NCI-H1436 treated with DMSO at 0.1 percent for 48 hours (cell line): ENCODE measurements around the gene PIP5K1B.

Experiments used
- DNase-seq: peaks from one replicate; lab custom pipeline; 2025; lab: John Stamatoyannopoulos, UW

The PIP5K1B gene

DNA sequence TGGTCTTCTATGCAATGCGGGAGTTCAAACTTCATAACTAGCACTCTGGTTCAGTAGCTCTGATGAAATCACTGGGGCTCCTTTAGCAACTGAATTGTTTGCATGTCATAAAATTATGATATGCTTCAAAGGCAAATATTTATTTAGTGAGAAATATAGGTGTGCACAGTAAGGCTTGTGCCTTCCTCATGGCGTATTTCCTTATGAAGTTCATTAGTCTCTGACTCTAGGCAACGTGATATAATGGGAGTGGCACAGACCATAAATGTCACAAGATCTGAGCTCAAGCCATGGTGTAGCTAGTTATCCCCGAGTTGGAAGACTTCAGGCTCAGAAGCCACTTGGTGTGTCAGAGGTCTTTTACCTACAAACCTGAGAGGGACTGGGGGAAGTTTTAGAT, 35.5 kb downstream of the PIP5K1B start:
- no peak for DNase-seq

DNA sequence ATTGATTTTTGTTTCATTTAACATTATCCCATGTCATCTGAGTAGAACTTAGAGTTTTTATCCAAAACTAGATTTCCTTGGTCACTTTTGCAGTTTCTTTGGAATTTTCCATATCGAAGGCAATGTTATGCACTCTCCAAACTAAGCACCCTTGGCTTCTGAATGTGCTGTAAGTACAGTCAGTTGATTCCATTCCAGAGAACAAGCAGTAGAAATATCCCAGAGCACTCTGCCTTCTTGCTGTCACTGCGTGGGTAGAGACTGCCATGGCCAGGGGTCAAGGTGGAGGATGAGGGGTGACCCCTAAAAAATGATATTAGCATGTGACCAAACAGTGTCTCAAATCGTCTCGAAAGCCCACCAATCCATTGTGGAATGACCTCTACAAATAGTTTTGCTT, 36.2 kb downstream of the PIP5K1B start:
- no peak for DNase-seq

DNA sequence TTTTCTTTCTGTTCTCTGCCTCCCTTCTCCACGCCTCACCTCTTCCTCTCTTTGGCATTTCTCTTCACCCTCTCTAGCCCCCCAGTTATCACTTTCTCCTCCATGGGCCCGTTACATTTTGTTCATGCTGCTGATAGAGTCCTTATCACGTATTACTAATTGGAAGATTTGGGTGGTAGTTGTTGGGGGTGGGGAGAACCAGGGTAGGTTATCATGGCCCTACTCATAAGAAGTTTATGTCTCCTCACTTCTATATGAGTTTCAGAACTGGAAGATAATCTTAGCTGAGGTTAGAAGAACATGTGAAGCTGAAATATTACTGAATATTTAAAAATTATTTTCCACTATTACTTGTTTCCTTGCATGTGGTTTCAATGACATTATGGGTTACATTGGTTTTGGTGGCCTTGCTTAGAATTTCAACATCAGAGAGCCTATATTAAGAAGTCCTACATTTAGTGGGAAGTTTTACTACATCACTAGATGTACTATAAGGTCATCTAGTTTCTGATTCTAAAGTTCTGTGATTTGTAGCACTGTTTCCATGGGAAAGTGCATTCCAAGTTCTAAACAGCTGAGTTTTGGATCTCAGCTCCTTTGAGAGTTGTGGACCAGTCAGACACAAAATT, 36.8 kb downstream of the PIP5K1B start:
- DNase-seq: no peak

DNA sequence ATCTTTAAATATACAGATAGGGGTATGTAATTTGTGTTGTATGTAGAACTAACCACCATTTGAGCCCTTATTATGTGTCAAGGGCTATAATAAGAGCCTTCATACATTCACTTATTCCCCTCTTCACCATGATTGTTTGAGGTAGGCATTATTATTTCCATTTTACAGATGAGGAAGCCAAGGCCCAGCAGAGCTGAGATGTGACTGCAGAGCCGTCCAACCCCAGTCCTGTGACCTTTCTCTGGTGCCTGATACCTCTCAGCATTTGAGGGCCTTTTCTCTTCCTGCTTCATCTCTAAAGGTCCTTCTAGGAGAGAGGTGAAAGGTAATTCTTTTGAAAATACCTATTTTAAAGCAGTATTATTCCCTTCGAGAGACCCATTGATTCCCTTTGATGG, 37.3 kb downstream of the PIP5K1B start:
- no peak for DNase-seq

DNA sequence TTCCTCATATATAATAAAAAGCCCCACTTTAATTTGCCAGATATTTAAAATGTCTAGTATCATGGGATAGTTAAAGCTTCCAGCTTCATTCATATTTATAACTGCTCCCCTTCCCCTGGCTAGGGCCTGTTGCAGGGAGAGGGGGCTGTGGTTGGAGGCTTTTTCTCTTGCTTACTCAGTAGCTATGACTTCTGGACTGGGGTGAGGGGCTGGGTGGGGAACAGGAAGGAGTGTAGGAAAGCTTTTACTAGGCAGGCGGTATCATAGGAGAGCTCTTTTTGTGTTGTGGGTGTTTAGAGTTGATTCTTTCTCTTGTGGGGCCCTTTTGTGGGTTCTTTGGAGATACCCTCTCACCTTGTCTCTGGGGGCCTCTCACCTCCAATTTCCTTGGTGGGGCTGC, 39.4 kb downstream of the PIP5K1B start:
- no peak for DNase-seq

DNA sequence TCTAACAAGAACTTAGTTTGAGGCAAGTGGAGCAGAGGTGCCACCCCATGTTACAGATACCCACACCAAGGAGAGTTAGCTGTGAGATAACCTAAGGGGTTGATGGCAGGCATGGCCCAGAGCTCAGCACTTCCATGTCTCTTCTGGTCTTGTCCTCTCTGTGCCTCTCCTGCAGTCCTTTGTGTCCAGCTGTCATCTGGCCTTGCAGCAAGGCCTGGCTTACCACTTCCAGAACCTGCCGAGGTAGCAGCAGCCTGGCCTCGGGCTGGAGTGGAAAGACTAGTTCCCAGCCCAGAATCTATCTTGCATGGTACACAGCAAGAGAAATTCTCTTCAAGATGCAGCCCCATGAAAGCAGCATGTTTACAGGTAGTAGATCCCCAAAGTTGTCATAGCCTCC, 41.5 kb downstream of the PIP5K1B start:
- no peak for DNase-seq

DNA sequence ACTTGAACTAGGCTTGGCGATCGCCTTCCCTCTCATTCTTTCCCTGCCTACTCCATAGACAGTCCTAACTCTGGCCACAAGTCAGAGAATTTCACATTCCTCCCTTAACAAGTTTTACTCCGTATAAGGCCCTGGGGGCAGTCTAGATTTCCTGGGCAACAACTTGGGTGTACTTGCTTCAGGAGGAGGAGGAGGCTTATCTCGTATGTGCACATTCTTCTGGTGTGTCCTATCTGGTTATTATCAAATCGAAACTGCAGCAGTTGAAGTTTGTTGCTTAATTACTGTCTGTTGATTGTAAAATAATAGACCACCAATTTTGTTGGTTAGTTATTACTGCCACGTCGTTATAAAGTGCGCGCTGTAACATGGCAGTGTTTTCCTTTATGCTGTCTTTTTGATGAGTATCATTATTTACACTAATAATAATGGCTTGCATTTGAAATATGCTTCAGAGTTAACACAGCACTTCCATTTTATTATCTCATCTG, 42.0 kb downstream of the PIP5K1B start:
- no peak for DNase-seq

DNA sequence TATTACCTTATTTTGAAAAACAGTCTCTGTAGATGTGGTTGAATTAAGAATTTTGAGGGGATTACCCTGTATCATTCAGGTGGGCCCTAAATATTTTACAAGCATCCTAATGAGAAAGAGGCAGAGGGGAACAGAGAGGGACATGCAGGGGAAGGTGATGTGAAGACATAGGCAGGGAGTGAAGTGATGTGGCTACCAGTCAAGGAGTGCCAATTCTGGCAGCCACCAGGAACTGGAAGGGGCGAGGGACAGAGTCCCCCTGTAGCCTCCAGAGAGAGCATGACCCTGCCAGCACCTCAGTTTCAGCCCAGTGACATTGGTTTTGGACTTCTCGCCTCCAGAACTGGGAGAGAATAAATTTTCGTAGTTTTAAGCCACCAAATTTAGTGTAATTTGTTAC, 44.1 kb downstream of the PIP5K1B start:
- DNase-seq: no peak

DNA sequence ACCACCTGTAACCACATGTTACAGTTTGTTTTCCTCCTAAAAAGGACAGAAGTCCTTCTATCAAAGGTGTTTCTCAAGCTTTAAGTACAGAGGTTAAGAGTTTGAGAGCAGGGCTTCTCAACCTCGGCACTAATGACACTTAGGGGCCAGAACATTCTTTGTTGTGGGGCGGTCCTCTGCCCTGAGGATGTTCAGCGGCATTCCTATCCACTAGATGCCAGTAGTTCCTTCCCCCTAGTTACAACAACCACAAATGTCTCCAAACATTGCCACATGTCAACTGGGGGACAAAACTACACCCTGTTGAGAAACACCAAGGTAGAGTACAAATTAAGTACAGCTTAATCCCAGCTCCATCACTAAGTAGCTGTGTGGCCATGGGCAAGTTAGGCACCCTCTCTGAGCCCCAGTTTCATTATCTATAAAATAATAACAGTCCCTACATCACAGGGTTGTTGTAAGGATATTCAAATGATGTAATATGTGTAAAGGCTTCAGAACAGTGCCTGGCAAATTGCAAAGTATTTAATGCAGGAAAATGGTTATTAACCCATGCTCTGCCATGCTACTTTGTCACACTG, 44.6 kb downstream of the PIP5K1B start:
- DNase-seq: no peak

DNA sequence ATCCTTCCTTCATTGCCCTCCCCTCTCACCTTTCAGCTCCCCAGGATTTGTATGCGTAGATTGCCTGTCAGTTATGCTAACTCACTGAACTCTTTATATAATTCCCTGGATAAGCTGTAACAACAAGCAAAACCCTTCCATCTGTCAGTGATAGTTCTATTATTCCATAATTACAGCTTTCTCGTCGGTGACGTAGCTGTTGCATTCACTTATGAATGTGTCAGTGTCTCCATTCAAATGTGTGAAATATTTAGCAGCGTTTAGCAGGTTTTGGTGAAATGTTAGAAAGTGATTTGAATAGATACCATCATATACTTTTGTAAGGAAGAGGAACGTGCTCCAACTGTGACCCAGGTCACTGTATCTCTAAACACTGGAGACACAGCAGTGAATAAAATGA, 45.2 kb downstream of the PIP5K1B start:
- DNase-seq: no peak

DNA sequence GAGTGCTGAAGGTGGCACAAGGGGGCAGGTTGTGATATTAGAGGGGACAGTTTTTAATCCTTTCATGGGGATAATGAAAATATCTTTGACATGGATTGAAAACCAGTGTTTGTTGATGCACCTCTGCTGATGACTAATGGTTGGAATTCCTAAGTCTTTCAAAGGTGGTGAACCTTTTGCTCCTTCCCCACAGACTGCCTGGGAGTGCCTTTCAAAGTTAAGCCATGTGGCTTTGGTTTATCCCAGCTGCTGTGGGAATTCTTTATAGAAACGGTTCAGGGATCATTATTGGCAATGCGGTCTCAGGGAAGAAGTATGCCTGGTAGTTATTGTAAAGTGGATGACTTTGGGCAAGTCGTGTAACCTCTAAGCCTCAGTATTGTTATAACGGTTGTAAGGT, 45.7 kb downstream of the PIP5K1B start:
- DNase-seq: no peak

DNA sequence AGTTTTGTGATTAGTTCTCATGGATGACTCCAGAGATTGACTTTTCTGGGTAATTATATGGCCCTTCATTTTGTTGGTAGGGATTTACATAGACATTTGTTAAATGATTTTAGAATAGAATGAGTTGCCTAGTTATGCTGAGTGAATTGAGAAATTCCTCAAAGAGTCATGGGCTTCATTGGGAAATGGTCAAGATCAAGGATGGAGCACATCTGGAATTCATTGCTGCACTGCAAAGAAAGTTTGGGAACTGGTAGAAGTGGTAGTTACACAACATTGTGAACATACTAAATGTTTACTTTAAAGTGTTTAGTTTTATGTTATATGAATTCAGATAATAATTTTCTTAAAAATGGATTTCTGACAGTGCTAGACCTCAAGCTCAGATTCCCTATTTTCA, 46.5 kb downstream of the PIP5K1B start:
- no peak for DNase-seq

DNA sequence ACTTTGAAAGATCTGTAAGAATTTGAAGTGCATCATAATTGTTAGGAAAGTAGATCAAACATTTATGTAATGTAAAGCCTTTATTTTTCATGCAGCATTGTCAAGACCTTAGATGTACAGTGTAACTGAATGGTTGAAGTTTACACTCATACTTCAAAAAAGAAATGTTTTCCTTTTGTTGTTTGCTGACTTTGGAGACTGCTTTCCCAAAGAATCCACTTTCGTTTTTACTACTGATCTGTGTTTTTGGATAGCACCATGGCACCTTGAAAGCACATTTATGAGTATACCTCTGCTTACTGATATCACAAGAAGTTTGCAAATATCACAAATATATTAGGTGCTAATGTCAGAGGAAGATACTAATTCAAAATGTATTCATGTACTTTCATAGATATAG, 50.0 kb downstream of the PIP5K1B start:
- DNase-seq: no peak

DNA sequence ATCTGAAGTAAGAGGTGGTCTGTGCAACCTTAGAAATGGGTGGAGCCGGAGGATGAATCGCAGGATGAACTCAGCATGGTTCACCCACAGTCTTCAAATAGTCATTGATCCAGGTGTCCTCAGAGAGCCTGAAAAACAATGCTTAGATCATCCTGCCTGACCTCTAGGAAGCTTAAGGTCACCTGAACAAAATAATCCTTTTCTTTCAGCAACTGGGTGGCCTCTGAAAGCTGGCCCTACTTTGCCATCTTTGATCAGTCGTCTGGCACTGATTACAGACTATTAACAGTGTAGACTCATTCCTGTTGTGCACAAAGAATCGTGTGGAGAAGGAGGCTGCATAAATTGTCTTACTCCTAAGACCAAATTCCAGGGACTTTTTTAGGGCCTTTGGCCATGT, 50.7 kb downstream of the PIP5K1B start:
- no peak for DNase-seq

DNA sequence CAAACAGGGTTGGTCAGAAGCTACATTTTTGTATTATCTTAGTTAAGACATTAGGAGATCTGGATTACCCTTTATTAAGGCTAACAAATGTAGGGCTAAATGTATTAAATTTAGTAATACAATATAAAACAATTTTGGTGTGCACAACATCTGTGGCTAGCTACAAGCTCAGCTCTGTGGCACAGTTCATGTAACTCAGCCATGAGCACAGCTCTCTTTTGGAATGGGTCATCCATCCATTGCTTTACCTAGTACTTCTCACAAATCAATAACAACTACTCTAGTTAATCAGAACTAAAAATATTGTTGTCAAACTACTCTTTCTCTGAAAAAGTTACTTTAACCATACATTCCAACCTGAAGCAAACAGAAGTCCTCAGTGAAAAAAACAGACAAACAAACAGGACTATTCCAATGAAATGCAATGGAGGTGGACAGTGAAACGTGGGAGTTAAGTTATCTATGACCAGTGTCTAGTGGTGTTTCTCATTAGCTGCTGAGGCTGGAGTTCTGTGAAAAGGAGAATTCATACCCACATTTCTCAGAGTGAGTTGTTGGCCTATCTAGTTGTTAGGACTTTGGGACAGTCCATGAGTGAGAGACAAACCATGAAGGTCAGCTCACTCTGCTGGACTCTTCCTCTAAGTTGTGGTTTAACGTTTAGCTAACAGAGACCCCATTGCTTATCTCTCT, 55.1 kb downstream of the PIP5K1B start:
- no peak for DNase-seq

DNA sequence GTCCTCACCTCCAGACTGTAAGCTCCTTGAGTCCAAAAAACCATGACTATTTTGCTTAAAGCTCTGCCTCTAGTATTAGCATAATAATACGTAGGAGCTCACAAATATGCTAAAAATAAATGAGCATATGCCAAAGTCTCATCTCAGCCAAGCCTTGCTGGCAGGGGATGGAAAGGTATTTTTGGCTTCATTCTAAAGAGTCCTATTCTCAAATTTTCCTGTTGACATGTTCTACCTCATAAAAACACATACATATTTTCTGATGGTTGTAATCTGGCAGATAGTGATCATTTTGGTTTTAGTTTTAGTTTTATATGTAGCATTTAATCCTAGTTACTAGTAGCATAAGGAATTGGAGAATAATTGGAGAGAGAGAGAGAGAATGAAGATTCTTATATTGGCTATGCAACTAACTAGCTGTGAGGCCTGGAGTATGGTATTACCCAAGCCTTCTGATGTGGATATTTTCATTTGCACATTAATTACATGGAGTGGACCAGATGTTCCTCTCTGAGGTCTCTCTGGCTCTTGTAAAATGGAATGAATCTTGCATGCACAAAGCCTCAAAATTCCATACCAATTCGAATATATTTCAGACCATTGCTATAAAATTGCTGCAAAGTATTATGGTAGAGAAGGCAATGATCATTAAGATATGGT, 55.8 kb downstream of the PIP5K1B start:
- DNase-seq: no peak

DNA sequence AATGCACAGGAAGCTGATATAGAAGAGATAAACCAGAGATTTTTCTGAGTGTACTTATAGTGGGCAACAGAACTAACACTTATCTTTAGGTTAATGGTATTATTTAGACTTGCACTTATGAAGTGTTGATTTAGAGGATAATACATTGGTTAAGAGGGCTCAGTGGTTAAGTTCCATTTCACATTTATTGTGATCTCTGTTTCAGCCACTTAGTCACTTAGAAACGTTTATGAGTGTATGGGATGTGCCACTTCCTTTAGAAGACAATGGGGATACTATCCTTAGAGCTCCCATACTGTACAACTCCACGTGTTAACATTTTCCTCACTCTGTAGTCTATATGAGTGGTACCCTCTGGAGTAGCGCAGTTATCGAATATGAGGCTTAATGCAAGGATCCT, 57.5 kb downstream of the PIP5K1B start:
- DNase-seq: no peak

DNA sequence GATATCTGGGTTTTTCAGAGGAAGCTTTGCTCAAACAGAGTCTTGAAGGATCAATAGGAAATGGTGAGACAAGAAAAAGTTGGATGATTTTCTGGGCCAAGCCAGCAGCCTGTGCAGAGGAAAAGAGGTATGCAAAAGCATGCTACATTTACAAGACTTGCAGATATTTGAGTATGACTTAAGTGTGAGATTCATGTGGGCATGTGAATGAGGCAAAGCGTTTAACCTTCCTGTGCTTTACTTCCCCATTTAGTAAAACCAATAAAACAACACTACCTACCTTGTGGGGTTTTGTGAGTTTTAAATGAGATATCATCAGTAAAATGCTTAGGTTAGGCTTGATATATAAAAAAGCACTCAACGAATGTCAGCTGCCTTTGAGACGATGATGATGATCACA, 58.1 kb downstream of the PIP5K1B start:
- DNase-seq: no peak

DNA sequence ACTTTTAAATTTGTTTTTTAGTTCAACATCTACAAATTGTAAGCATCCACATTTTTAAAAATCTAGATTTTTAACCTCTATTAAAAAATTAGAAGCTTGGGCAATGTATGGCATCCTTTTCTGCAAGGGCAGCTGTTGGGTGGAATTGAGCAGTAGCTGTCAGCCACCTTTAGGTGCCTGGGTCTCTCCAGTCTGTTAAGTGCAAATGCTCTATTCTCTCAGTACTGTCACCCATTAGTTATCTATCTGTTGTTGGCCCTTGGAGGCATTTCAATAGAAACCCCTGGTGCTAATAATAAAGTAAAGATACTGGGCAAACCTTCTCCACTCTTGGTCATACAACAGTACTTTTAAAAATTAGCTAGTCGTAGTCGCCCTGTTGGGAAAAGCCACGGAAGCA, 63.6 kb downstream of the PIP5K1B start:
- no peak for DNase-seq

DNA sequence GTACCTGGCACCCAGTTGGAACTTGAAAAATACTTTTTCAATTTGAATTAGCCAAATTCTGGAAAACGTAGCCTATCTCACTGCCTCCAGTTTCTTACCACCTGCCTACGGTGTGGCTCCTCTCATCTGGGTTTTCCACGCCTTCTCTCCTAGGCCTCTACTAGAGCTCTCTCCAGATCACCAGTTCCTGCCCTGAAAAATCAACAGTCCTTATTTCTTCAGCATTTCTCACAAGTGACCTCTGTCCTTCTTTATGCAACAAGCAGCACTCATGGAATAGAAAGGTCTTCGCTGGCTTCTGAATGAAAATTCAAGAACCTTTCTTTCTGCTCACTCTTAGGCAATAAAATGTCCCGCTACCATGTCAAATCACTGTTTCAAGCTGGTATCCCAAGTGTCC, 64.8 kb downstream of the PIP5K1B start:
- DNase-seq: no peak

DNA sequence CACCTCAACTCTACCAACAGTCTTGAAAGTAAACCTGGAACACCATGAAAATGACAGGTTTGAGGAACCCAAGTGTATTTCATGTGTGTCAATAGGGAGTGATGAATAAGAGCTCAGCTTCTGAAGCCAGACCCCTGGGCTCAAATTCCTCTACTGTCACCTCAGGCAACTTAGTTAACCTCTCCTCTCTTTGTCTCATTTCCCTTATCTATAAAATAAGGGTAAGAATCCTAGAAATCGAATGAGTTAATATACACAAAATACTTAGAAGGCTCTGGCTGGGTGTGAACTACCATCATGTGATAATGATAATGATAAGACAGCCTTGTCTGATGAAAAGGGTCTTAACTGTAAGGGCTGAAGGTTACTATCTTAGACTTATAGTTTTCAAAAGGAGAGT, 66.3 kb downstream of the PIP5K1B start:
- DNase-seq: no peak

DNA sequence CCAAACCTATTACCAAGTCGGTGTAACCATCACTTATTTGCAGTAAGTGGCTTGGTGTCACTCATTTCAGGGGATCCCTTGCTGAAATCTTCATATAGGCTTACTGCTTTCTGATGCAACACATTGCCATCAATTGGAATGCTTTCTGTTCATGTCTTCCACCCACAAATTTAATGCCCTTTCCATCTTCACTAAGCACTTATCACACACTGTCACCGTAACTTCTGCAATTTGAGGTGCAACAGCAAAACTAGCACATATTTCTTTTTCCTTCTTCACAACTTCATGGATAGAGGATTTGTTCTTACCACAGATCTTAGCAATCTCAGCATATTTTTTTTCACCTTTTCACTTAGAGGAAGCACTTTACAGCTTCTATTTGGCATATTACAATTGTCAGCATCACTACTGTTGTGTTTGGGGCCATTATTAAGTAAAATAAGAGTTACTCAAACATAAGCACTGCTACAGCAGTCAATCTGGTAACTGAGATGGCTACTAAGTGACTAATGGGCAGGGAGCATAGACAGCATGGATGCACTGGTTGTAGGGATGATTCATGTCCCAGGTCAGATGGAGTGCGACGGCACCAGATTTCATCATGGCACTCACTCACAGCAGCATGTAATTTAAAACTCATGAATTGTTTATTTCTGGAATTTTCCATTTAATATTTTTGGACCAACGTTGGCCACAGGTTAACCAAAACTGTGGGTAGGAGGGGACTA, 70.1 kb downstream of the PIP5K1B start:
- no peak for DNase-seq
